GM21528 (cell line): ENCODE results near the gene ZNF511.

Source experiments
- ATAC-seq: cut with Tn5 transposase; IDR thresholded peaks from one replicate; pipeline ENCODE4 v1.9.1; 2021; ENCODE audit warnings: mild to moderate bottlenecking, moderate library complexity; ENCODE audit not compliant: unreplicated experiment, low FRiP score

The ZNF511 gene

DNA sequence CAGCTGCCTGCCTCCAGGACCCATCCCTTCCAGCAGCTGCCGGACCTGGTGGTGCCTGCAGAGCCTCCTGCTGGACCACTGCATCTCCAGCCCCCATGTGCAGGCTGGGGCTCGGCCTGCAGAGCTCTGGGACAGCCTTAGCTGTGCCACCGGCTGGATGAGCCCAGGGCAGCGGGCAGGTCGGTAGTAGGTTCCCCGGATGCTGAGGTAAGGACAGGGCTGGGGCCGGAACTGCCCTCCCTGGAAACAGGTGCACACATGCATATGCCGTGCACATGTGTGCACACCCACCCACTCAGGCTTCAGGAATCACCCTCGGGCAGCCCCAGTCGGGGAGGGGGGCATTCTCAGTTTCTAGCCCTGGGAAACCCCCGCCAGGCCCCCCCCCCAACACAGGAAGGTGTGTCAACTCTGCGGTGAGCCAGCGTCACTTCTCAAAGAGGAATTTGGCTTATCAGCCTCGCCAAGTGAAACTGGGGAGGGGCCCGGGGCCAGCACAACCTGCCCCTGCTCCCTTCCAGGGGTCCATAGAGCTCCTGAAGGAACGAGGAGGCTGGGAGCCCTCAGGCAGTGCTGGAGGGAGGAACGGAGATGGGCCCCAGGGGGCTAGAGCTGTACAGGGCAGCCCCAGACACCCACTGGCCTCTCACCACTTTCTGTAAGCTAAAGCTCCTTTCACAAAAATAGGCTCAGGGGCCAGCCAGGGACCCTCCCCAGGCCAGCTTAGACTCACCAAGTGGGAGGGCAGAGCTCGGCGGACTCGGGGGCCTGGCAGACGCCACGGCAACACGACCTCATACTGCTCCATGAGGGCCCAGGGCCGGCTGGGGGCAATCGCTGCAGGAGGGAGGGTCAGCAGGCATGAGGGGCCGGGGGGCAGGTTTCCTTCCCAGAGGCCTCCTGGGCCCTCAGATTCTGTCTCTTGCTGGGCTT, 33.7 kb upstream of the ZNF511 start:
- ATAC-seq: peak; percentile 50

GRCh38 chr10:133275684-133276092, 33.0 kb upstream of the ZNF511 start:
- peak; percentile 37 for ATAC-seq

DNA sequence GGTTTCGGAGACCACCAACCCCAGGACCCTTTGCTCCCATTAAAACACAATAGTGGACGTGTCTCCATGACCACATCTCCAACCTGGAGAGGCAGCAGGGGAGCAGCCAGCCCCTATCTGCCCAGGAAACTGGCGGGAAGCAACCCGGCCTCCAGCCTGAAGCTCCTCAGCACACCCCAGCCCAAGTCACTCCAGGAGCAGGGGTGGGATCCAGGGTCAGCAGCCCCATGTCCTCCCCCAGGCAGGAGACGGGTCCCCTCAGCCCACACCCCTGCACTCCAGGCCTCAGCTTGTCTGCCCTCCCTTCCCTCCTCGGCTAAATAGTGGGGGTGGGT, 32.6 kb upstream of the ZNF511 start:
- ATAC-seq: no peak

GRCh38 chr10:133276435-133277201, 32.1 kb upstream of the ZNF511 start, which contains the start of gene ADAM8:
Gene ADAM8 (minus strand): TSS chr10:133276868. CDS start chr10:133276817, 51 bp downstream.
- peak; percentile 47 for ATAC-seq

GRCh38 chr10:133277277-133277992, 31.3 kb upstream of the ZNF511 start:
- ATAC-seq: no peak

GRCh38 chr10:133277993-133278576, 30.6 kb upstream of the ZNF511 start:
- ATAC-seq: no peak

- ATAC-seq: no peak
Measured at GRCh38 chr10:133278577-133279265, 30.0 kb upstream of the ZNF511 start.

GRCh38 chr10:133279326-133280226, 29.1 kb upstream of the ZNF511 start:
- ATAC-seq: no peak

DNA sequence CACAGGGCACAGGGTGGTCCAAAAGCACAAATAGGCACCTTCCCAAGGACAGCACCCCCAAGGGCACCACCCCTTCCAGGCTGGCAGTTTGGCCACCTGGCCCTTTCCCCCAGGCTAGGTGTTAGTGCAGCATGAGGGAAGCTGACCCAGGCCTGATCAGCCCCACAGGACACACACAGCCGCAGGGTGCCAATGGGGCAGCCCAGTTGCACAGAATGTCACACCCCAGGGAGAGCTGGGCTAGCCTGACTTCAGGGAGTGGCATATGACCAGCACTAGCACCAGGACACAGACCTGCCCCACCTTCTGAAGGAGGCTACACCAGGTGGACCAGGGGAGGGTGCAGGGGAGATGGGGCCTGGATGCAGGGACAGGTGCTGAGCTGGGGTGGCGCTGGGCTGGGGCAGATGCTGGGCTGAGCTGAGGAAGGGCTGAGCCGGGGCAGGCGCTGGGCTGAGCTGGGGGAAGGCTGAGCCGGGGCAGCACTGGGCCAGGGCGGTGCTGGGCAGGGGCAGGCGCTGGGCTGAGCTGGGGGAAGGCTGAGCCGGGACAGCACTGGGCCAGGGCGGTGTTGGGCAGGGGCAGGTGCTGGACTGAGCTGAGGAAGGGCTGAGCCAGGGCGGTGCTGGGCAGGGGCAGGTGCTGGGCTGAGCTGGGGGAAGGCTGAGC, 28.2 kb upstream of the ZNF511 start:
- ATAC-seq: no peak

DNA sequence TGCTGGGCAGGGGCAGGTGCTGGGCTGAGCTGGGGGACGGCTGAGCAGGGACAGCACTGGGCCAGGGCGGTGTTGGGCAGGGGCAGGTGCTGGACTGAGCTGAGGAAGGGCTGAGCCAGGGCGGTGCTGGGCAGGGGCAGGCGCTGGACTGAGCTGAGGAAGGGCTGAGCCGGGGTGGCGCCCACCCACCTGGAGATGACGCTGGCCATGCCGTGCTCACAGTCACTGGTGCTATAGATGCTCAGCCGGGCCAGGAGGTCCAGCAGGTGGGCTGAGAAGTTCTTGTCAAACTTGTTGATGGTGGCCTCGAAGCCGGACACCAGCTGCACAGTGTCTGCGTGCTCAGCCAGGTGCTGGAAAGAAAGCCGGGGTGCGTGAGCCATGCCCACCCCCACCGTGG, 27.6 kb upstream of the ZNF511 start:
- ATAC-seq: no peak

DNA sequence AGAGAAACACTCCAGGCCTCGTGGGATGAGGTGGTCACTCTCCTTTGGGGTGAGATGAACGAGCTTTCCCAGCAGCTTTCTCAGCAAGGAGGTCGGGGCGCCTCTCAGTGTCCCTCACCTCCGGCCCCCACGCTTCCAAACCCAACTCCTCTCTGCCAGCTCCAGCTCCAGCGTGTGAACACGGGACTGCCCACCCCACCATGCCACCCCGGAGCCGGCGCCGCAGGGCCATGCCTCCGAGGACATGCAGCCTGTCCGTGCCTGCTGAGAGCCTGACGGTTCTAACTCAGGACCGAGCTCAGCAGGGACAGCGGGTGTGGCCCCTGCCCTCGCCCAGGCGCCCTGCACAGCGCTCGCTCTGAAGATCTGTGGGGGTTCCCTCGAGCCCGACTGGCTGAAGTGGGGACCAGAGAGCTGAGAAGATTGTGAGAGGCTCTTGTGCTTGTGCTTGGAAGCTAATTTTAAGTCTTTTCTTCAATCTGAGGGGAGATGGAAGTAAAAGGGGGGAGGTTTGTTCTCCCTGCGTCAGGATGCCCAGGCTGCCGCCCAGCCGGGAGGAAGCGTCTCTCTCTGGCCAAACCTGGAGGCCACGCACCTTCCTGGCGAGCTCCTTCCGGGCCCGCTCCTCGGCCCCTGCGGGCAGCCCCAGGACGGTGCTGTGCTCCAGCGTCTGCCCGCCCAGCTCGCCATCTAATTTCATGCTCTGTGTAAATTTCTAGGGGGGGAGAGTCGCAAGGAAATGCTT, 26.9 kb upstream of the ZNF511 start:
- ATAC-seq: no peak

GRCh38 chr10:133282846-133283390, 25.8 kb upstream of the ZNF511 start:
- no peak for ATAC-seq

DNA sequence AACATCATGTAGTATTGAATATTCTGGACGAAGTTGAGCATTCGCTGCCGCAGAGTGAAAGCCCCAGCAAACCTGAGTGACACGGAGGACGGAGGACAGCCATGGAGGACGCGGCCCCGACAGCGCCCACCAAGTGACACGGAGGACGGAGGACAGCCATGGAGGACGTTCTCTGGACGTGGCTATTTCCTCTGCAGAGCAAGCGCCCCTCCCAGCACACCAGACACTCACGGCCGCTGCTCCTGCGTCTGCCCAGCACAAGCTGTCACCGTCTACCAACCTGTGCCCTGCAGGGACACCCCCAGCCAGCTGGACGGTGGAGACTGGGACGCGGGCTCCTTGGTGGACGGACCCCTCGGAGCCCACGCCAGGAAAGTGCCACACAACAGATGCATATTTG, 24.8 kb upstream of the ZNF511 start:
- no peak for ATAC-seq

DNA sequence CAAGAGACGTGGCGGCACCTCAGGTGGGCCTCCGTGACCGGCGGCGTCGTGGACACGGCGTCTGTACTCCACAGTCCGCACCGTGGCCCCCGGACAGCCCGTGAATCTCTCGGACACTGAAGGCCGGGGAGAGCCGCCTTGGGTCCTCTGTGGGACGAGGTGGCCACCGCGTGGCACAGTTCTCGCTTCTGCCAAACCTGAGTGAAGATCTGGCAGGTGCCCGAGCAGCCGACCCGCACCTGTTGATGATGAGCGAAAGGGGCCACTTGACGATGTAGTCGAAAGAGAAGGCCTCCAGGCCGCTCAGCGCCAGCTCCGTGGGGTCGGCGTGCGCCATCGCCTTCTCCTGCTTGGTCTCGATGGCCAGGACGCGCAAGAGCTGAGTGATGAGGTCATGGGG, 23.5 kb upstream of the ZNF511 start:
- ATAC-seq: no peak

DNA sequence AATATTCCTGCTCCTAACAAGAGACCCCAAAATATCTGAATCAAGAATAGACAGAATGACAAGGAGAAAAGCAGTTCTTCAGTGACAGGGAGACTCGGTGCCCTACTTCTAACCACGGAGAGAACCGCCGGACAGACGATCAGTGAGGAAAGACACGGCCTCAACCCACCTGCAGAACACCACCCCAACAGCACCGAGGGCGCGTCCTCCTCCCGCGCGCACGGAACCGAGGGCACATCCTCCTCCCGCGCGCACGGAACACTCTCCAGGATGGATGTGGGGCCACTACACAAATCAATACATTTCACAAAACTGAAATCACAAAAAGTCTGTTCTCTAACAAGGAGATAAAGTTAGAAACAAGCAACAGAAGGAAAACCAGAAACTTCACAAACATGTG, 22.3 kb upstream of the ZNF511 start:
- no peak for ATAC-seq

DNA sequence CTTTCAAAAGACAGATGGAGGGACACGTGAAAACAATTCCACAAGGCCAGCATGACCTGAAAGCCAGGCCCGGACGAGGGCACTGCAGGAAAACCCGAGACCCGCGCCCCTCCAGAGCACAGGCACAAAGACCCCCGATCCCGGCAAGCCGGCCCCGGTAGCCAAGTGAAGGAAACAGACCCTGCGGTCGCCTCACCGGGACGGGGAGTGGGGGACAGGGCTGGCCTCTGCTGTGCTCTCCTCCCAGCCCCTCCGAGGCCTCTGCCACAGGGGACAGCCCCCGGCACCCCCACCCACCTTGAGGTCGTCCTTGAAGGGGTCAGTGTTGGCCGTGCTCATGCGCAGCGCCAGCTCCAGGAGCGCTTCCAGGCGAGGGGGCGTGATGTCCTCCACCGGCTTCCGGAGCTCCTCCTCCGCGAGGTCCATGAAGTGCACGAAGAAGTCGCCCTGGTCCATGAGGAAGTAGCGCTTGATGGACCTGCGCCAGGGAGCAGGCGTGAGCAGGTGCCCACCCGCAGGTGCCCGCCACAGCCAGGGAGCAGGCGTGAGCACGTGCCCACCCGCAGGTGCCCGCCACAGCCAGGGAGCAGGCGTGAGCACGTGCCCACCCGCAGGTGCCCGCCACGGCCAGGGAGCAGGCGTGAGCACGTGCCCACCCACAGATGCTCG, 20.7 kb upstream of the ZNF511 start:
- no peak for ATAC-seq

- no peak for ATAC-seq
Measured at GRCh38 chr10:133289761-133290160, 19.0 kb upstream of the ZNF511 start.
